Skeletal muscle tissue (tissue), 4 donors: Measurements from ENCODE around the gene PEX11A. TPM values are rescaled to one million over a fixed set of nuclear protein-coding genes. Genes with fewer than 3 reads are reported as not detected.
A peak's percentile ranks its signal among the peaks of the same experiment; 100 is the strongest.

Experiments used
- H3K27ac ChIP-seq: one replicate; pipeline ENCODE4 v1.7.0; 2013; ENCODE audit warnings: mild to moderate bottlenecking, low read depth, low read length, inconsistent platforms
- H3K27me3 ChIP-seq, 3 donors: one replicate each; pipeline ENCODE4 v1.7.0; 2013; ENCODE audit warnings: low read length in 3 of 3; ENCODE audit not compliant: control insufficient read depth in 3 of 3, insufficient read depth in 3 of 3
- H3K36me3 ChIP-seq, 3 donors: one replicate each; pipeline ENCODE4 v1.7.0; 2013; ENCODE audit warnings: low read length in 3 of 3; ENCODE audit not compliant: control insufficient read depth in 3 of 3, insufficient read depth in 3 of 3
- H3K4me1 ChIP-seq, 3 donors: one replicate each; pipeline ENCODE4 v1.7.0; 2013; ENCODE audit warnings: low read length in 3 of 3, mild to moderate bottlenecking in 3 of 3; ENCODE audit not compliant: control insufficient read depth in 3 of 3, insufficient read depth in 3 of 3
- H3K4me3 ChIP-seq, 3 donors: one replicate each; pipeline ENCODE4 v1.7.0; 2013; ENCODE audit warnings: low read length in 3 of 3
- H3K9ac ChIP-seq, 3 donors: one replicate each; pipeline ENCODE4 v1.7.0; 2013; ENCODE audit warnings: low read length in 3 of 3, mild to moderate bottlenecking in 3 of 3, moderate library complexity in 2 of 3, low read depth in 1 of 3
- H3K9me3 ChIP-seq, 3 donors: one replicate each; pipeline ENCODE4 v1.7.0; 2013; ENCODE audit warnings: low read length in 3 of 3; ENCODE audit not compliant: control insufficient read depth in 3 of 3
- total RNA-seq: library from RNA; depleted of rRNA; stranded (reverse); fragments of >200 nt; gene quantifications from one replicate; pipeline ENCODE4 v1.2.3, GENCODE V29; 2014
- donor health status: Osteomylitis.

The PEX11A gene
- total RNA-seq, result 8.9 TPM

- H3K27ac ChIP-seq, result no peak within 1 kb of the TSS
Measured at GRCh38 chr15:89690276-89691218, at the start of gene PEX11A, which contains the start of gene WDR93. Gene PEX11A, minus strand, starts transcription at chr15:89690754. Its CDS starts 122 bp downstream, at chr15:89690632. Gene WDR93, plus strand, starts transcription at chr15:89690811. Its CDS starts 10,936 bp downstream, at chr15:89701747.

GRCh38 chr15:89740137-89740536, 49.6 kb upstream of the PEX11A start:
- no peak overlapping the region for H3K9ac ChIP-seq
- no peak overlapping the region for H3K4me3 ChIP-seq

More at GRCh38 chr15:89690276-89691218, at the start of gene PEX11A, which contains the start of gene WDR93:
- peaks cover 0 to 5% (median 0%) of the 10 kb centered on the region in 3 donors for H3K36me3 ChIP-seq
- no peaks in the 10 kb centered on the region for H3K9me3 ChIP-seq
- peaks cover 4 to 13% (median 4%) of the 10 kb centered on the region in 3 donors for H3K4me1 ChIP-seq
- H3K9ac ChIP-seq, result peak within 1 kb of the TSS; percentile 81 to 88 (median 85)
- H3K27me3 ChIP-seq, result no peaks in the 10 kb centered on the region
- H3K4me3 ChIP-seq, result peak within 1 kb of the TSS; percentile 92 to 95 (median 93)

GRCh38 chr15:89735773-89736172, 45.2 kb upstream of the PEX11A start:
- H3K27me3 ChIP-seq, result peaks cover 0 to 7% (median 2%) of the 10 kb centered on the region in 3 donors
- H3K9ac ChIP-seq, result no peak overlapping the region
- peaks cover 0 to 2% (median 0%) of the 10 kb centered on the region in 3 donors for H3K4me1 ChIP-seq
- H3K36me3 ChIP-seq, result no peaks in the 10 kb centered on the region
- no peak overlapping the region for H3K27ac ChIP-seq
- H3K4me3 ChIP-seq, result no peak overlapping the region
- no peaks in the 10 kb centered on the region for H3K9me3 ChIP-seq

More at GRCh38 chr15:89740137-89740536, 49.6 kb upstream of the PEX11A start:
- Histone ChIP-seq H3K4me1 (peaks cover 0 to 2% (median 0%) of the 10 kb centered on the region in 3 donors), H3K27ac (no peak overlapping the region), H3K36me3 (no peaks in the 10 kb centered on the region), H3K27me3 (peaks cover 0 to 4% (median 2%) of the 10 kb centered on the region in 3 donors), H3K9me3 (no peaks in the 10 kb centered on the region)

GRCh38 chr15:89732451-89733172, 42.1 kb upstream of the PEX11A start:
- no peaks in the 10 kb centered on the region for H3K9me3 ChIP-seq
- H3K9ac ChIP-seq, result no peak overlapping the region
- no peak overlapping the region for H3K27ac ChIP-seq
- peaks cover 2 to 8% (median 6%) of the 10 kb centered on the region in 3 donors for H3K4me1 ChIP-seq
- peaks cover 0 to 7% (median 2%) of the 10 kb centered on the region in 3 donors for H3K27me3 ChIP-seq
- H3K4me3 ChIP-seq, result no peak overlapping the region
- H3K36me3 ChIP-seq, result no peaks in the 10 kb centered on the region

- H3K9ac ChIP-seq, result no peak overlapping the region
- H3K27me3 ChIP-seq, result peaks cover 0 to 7% (median 2%) of the 10 kb centered on the region in 3 donors
- no peak overlapping the region for H3K4me3 ChIP-seq
- no peaks in the 10 kb centered on the region for H3K9me3 ChIP-seq
- H3K27ac ChIP-seq, result no peak overlapping the region
- H3K4me1 ChIP-seq, result peaks cover 2 to 8% (median 6%) of the 10 kb centered on the region in 3 donors
- H3K36me3 ChIP-seq, result no peaks in the 10 kb centered on the region
Measured at GRCh38 chr15:89731275-89731674, 40.7 kb upstream of the PEX11A start.

GRCh38 chr15:89728254-89728653, 37.7 kb upstream of the PEX11A start:
- Histone ChIP-seq H3K9ac (no peak overlapping the region), H3K4me1 (peaks cover 2 to 8% (median 6%) of the 10 kb centered on the region in 3 donors), H3K27me3 (peaks cover 0 to 4% (median 0%) of the 10 kb centered on the region in 3 donors), H3K27ac (no peak overlapping the region), H3K4me3 (no peak overlapping the region), H3K36me3 (no peaks in the 10 kb centered on the region), H3K9me3 (peaks cover 0 to 4% (median 0%) of the 10 kb centered on the region in 3 donors)

- H3K4me1 ChIP-seq, result peaks cover 2 to 8% (median 6%) of the 10 kb centered on the region in 3 donors
- no peak overlapping the region for H3K4me3 ChIP-seq
- H3K9me3 ChIP-seq, result peaks cover 0 to 4% (median 0%) of the 10 kb centered on the region in 3 donors
- no peaks in the 10 kb centered on the region for H3K36me3 ChIP-seq
- H3K27me3 ChIP-seq, result peaks cover 0 to 5% (median 0%) of the 10 kb centered on the region in 3 donors
- H3K9ac ChIP-seq, result no peak overlapping the region
- no peak overlapping the region for H3K27ac ChIP-seq
Measured at GRCh38 chr15:89725064-89725463, 34.5 kb upstream of the PEX11A start.

GRCh38 chr15:89724621-89725020, 34.1 kb upstream of the PEX11A start:
- Histone ChIP-seq H3K36me3 (no peaks in the 10 kb centered on the region), H3K27me3 (peaks cover 0 to 5% (median 0%) of the 10 kb centered on the region in 3 donors), H3K4me1 (peaks cover 2 to 8% (median 6%) of the 10 kb centered on the region in 3 donors), H3K9ac (no peak overlapping the region), H3K27ac (no peak overlapping the region), H3K9me3 (peaks cover 0 to 4% (median 0%) of the 10 kb centered on the region in 3 donors), H3K4me3 (no peak overlapping the region)

- Histone ChIP-seq H3K27ac (no peak overlapping the region), H3K4me1 (peaks cover 0 to under 1% (median under 1%) of the 10 kb centered on the region in 3 donors), H3K4me3 (no peak overlapping the region), H3K36me3 (no peaks in the 10 kb centered on the region), H3K27me3 (peaks cover 0 to 5% (median 0%) of the 10 kb centered on the region in 3 donors), H3K9ac (no peak overlapping the region), H3K9me3 (peaks cover 0 to 4% (median 0%) of the 10 kb centered on the region in 3 donors)
Measured at GRCh38 chr15:89723031-89723430, 32.5 kb upstream of the PEX11A start.
